Activated CD8-positive, alpha-beta memory T cell treated with anti-CD3 and anti-CD28 coated beads for 4 hours (primary cell): ENCODE data around the gene AKAP7.

Experiments used
- DNase-seq, 2 donors: peaks; one replicate each; pipeline ENCODE4 v3.0.0-alpha.2; 2020; ENCODE audit warnings: low read depth in 2 of 2

The AKAP7 gene

GRCh38 chr6:131134220-131134979 lies 867 bp upstream of the AKAP7 start:
- no peak for DNase-seq

DNA sequence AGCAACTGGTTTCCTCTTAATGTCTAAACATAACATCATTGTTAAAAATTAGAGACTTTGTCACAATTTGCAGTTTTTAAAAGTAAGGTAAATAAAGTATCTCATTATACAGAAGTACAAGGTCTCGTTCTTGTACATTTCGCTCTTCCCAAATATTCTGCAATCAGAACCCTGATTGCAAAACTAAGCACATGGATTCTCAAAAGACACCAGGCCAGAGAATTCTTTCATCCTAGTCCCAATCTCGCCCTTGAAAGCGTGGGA lies 355 bp upstream of the AKAP7 start:
- no peak for DNase-seq

DNA sequence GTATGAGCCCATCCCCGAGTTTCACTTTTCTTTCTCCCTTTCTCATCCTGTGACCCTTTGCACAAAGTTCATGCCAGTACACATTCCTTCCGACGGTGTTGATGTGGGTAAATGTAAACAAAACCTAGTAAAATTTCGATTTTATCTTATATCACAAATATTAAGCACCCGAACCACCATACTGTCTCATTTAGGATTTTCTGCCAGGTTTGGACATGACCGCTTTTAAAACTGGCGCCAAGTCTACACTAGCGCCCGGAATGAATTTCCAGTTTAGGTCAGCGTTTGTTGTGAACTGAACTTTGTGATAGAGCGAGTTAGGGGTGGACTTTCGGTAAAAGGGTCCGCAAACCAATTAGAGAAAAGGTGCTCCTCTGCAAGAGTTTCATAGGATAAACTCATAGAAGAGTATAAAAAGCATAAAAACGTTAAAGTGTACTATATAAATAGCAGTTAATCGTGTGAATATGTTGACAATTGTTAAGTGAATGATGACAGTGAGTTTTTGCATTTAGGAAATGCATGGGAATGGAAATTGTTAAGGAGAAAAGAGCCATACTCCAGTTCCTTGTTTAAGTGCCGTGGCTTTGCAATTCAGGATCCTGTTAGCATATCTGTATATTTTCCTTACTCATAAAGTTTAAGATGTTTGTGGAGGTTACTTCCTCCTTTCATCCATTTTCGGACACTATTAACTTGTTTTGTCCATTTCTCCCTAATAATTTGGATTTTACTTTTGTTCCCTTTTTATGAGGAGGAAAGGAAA lies 937 bp downstream of the AKAP7 start:
- no peak for DNase-seq

DNA sequence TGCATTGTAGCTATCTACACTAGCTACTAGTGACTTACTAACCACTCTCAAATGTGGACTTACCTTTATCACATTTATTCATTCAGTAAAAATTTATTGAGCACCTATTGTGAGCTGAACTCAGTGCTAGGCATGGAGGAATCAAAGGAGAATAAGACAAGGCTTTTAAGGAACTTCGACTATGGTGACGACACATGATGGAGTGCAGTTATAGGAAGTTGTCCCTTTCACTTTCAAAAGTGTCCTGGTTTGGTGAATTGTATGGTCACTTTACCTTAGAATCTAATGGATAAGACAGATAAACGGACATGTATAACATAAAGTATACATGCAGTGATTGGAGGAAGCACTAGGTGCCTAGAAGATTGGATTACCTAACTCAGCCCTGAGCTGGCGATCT lies 4.3 kb downstream of the AKAP7 start:
- no peak for DNase-seq

DNA sequence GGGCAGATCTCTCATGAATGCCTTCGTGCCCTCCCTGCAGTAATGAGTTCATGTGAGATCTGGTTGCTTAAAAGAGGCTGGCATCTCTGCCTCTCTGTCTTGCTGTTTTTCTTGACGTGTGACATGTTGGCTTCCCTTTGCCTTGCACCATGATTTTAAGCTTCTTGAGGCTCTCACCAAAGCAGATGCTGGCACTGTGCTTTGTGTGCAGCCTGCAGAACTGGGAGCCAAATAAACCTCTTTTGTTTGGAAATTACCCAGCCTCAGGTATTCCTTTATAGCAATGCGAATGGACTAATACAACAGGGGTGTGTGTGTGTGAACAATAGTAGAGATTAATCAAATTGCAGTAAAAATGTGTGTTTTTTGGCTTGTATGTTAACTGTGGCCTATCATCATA lies 8.1 kb downstream of the AKAP7 start:
- no peak for DNase-seq

- DNase-seq = no peak
These were observed 11.6 kb downstream of the AKAP7 start for GRCh38 chr6:131146865-131147264.

GRCh38 chr6:131156411-131156810 lies 21.1 kb downstream of the AKAP7 start:
- no peak for DNase-seq

GRCh38 chr6:131159578-131159977 lies 24.3 kb downstream of the AKAP7 start:
- DNase-seq = no peak

GRCh38 chr6:131160254-131160758 lies 25.0 kb downstream of the AKAP7 start:
- DNase-seq = no peak

- DNase-seq = no peak
These were observed 26.7 kb downstream of the AKAP7 start for GRCh38 chr6:131161987-131162386.

GRCh38 chr6:131163886-131164285 lies 28.6 kb downstream of the AKAP7 start:
- no peak for DNase-seq

GRCh38 chr6:131164506-131164905 lies 29.2 kb downstream of the AKAP7 start:
- no peak for DNase-seq

DNA sequence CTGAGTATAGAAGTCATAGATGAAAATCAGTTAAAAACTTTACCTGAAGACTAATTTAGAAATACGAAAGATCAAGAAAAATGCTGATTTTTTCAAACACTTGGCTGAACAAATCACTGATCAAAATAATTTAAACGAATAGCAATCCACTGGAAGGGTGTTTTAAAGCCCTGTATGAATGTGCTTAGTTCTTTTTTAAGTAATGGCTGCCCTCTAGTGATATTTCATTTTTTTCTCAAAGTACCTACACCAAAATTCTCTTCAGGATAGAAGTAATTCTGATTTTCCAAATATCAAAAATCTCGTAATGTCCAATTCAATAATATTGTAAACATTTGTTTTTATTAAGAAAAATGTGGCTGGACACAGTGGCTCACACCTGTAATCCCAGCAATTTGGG lies 32.5 kb downstream of the AKAP7 start:
- no peak for DNase-seq

DNA sequence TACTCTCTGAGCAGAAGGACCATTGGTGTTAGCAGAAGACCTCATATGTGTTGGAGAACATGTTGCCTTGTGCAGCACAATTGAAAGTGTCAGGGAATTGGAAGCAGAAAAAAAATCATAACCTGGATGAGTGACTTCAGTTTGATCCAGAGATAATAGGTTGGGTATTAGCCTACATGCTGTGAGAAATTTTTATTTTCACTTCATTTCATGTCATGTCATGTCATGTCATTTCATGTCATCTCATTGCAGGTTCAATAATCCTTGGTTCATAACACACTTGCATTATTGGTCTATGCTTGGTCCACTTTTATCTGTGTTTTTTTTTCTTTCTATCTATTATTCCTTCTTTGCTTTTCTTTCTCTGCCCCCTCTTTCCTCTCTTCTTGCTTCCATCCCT lies 34.3 kb downstream of the AKAP7 start:
- DNase-seq = no peak

- no peak for DNase-seq
These were observed 37.0 kb downstream of the AKAP7 start for GRCh38 chr6:131172222-131172621.

- DNase-seq = no peak
These were observed 38.4 kb downstream of the AKAP7 start for GRCh38 chr6:131173680-131174079.

- no peak for DNase-seq
These were observed 40.3 kb downstream of the AKAP7 start for GRCh38 chr6:131175564-131175963.

DNA sequence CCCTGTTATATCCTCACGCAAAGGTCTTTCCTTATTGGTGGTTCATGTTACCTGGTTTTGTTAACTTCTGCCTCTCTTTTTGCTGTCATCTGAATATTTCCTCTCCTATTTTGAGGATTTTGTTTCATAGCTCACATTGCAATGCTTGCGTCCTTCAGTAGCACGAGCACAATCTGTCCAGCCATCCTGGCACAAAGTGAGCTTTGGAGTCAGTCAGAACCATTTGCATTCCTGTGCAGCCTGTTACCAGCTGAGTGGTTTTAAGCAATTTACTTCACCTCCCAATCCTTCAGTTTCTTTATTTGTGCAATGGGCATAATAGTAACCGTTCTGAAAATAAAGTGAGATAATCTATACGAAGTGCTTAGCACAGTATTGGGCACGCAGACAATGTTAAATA lies 42.7 kb downstream of the AKAP7 start:
- DNase-seq = no peak

DNA sequence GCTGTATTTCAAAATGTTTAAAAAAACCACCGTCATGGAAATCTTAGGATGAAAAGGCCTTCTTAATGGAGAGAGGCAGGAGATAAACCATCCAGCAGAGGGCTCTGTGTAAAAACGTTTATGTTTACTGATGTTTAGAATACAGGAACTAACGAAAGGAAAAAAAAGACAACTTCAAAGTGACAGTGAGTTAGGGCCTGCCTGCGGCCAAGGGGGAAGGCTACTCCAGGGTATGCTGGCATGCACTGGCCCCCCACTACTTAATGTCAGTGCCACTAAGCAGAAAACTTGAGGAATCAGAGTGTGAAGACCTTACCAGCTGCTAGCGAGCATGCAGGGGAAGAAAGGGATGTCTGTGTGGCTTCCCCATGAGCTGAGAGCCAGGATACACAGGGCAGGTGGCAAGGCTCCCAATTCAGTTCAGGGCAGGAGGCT lies 47.7 kb downstream of the AKAP7 start:
- no peak for DNase-seq

- DNase-seq = no peak
These were observed 48.3 kb downstream of the AKAP7 start for GRCh38 chr6:131183427-131184095.

DNA sequence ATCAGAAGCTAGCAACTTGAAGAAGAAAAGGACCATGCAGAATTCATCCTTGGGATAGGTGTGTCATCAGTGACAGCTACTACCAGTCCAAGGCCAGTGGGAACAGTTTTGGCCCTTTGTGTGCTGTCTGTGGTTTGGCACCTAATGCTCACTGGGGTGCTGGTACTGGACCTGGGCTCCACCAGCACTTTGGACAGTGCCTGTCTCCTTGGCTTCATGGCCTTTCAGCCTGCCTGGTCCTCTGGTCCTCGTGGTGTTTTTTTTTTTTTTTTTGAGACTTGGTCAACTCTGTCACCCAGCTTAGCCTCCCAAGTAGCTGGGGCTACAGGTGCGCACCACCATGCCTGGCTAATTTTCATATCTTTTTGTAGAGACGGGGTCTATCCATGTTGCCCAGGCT lies 56.3 kb downstream of the AKAP7 start:
- no peak for DNase-seq

GRCh38 chr6:131197716-131198115 lies 62.4 kb downstream of the AKAP7 start:
- DNase-seq = no peak
